ENCODE measurements around the gene VTI1B. TPM values are rescaled to one million over a fixed set of nuclear protein-coding genes. Genes with fewer than 3 reads are reported as not detected.

VTI1B gene
- total RNA-seq, 4 donors from 2014 or later = 78.5 to 104 (median 83.3) TPM

DNA sequence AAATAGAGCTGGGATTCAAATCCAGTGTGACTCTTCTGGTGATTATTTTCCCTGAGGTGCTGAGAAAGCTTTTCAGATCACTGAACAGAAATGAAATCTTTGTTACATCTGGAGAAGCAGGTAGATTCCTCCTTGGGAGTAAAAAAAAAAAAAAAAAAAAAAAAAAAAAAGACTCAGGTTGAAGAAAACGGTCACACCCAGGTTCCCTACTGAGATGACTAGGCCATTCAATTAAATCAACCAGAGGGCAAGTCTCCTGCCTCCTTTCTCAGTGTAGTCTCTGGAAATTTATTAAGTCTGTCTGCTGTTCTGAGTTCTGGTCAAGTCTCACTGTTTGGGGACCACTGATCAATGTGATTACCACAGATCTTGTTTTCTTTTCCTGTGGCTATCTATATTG, 30.7 kb downstream of the VTI1B start:
- intact Hi-C loops (cut with DNase I) = no loop called here
- DNase-seq (ENCODE audit: extremely low spot score) = no peak
- TF ChIP-seq POLR2A (IDR thresholded peaks at IDR 0.05; ENCODE audit: low read depth) = no peak
- TF ChIP-seq POLR2AphosphoS5 (IDR thresholded peaks at IDR 0.05) = no peak
- TF ChIP-seq, protein P1, sequence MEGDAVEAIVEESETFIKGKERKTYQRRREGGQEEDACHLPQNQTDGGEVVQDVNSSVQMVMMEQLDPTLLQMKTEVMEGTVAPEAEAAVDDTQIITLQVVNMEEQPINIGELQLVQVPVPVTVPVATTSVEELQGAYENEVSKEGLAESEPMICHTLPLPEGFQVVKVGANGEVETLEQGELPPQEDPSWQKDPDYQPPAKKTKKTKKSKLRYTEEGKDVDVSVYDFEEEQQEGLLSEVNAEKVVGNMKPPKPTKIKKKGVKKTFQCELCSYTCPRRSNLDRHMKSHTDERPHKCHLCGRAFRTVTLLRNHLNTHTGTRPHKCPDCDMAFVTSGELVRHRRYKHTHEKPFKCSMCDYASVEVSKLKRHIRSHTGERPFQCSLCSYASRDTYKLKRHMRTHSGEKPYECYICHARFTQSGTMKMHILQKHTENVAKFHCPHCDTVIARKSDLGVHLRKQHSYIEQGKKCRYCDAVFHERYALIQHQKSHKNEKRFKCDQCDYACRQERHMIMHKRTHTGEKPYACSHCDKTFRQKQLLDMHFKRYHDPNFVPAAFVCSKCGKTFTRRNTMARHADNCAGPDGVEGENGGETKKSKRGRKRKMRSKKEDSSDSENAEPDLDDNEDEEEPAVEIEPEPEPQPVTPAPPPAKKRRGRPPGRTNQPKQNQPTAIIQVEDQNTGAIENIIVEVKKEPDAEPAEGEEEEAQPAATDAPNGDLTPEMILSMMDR (IDR thresholded peaks at IDR 0.05) = no peak
- TF ChIP-seq EP300 (IDR thresholded peaks at IDR 0.05) = no peak
- WGBS = 82% methylated on average over 1 of the region's 1 CpG
- Histone ChIP-seq H3K4me3 (no peak overlapping the region), H3K27ac (replicated peaks in 1 of 4) (peak overlapping the region; percentile 66 to 73 (median 67)), H3K4me1 (peaks cover 0 to 19% (median 11%) of the 10 kb centered on the region in 4 donors), H3K27me3 (no peaks in the 10 kb centered on the region), H3K36me3 (peaks cover under 1 to 32% (median 26%) of the 10 kb centered on the region in 4 donors), H3K9me3 (no peaks in the 10 kb centered on the region)

DNA sequence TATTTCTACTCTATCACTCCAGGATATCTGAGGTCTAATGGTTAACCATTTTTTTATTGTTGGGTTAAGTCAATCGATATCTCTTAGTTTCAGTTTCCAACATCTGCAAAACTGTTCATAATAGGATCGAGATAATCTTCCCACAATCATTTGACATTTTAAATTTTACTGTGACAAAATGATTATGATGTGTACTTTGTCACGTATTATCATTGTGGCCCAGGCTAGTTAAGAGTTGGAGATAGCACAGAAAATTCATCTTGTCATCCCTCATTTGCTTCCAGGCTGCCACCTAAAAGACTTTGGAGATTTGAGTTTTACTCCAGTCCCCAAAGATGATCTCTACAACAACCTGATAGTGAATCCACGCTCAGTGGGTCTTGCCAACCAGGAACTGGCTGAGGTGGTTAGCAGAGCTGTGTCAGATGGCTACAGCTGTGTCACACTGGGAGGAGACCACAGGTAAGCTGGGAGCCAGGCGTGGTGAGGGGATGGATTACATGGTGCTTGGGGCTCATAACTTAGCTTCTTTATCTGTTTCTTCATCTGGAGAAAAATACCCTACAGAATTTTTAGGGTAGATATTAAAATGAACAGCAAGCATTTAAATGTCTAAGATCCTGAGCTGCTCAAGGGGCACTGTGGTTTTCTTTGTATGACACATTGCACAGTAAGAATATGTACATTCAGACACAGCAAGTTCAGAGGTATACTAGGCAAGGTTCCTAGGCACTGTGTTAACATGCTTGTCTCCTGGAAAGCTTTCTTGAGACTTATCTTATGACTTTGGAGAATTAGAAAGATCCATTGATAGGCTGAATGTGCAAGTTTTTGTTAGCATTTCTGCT, 32.3 kb downstream of the VTI1B start:
- 94% methylated on average over 5 of the region's 5 CpGs for WGBS
- Histone ChIP-seq H3K4me1 (peaks cover 0 to 22% (median 11%) of the 10 kb centered on the region in 4 donors), H3K9me3 (no peaks in the 10 kb centered on the region), H3K36me3 (peaks cover 0 to 16% (median 12%) of the 10 kb centered on the region in 4 donors), H3K27ac (replicated peaks in 1 of 4) (no peak overlapping the region), H3K27me3 (no peaks in the 10 kb centered on the region), H3K4me3 (no peak overlapping the region)
- TF ChIP-seq POLR2A (IDR thresholded peaks at IDR 0.05; ENCODE audit: low read depth) (no peak), EP300 (IDR thresholded peaks at IDR 0.05) (no peak), POLR2AphosphoS5 (IDR thresholded peaks at IDR 0.05) (no peak)
- TF ChIP-seq, protein P1 (IDR thresholded peaks at IDR 0.05) = no peak
- no peak for DNase-seq (ENCODE audit: extremely low spot score)
- intact Hi-C loops (cut with DNase I) = no loop called here

DNA sequence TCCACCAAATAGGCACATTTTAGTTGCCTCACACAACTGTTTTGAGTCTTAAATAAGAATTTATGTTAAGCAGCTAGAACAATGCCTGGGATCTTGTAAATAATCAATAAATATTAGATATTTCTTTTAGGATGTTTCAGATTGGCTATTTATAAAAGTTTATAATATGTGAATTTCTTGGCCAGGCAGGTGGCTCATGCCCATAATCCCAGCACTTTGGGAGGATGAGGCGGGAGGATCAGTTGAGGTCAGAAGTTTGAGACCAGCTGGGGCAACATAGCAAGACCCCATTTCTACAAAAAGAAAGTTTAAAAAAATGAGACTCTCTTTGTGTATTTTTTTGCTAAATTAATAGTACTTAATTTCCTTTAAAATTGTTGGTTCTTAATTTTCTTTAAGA, 33.0 kb downstream of the VTI1B start:
- TF ChIP-seq EP300 (IDR thresholded peaks at IDR 0.05) (no peak), POLR2AphosphoS5 (IDR thresholded peaks at IDR 0.05) (no peak), POLR2A (IDR thresholded peaks at IDR 0.05; ENCODE audit: low read depth) (no peak)
- TF ChIP-seq, protein P1 (IDR thresholded peaks at IDR 0.05) = no peak
- Histone ChIP-seq H3K9me3 (no peaks in the 10 kb centered on the region), H3K27ac (replicated peaks in 1 of 4) (no peak overlapping the region), H3K27me3 (no peaks in the 10 kb centered on the region), H3K4me1 (peaks cover 0 to 22% (median 11%) of the 10 kb centered on the region in 4 donors), H3K36me3 (peaks cover 0 to 10% (median 7%) of the 10 kb centered on the region in 4 donors), H3K4me3 (no peak overlapping the region)
- 100% methylated on average over 1 of the region's 1 CpG for WGBS
- DNase-seq (ENCODE audit: extremely low spot score) = no peak
- intact Hi-C loops (cut with DNase I) = no loop called here

DNA sequence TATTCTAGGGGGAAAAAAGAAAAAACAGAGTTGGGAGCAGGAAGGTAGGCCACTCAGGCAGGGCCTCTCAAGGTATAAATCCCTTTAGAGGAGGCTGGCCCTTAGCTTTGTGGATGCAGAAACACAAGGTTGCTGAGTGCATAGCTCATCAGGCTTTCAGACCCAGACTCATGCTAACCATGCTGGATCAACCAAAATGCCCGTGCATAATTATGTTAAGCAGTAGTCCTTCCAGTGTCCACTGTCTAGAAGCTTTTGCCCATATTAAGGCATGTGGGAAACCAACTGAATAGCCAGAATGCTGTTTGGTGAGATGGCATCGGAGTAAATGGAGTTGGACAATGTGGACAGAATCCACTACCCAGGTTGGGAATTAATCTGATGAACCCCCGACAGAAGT, 35.8 kb downstream of the VTI1B start:
- intact Hi-C loops (cut with DNase I) = no loop called here
- Histone ChIP-seq H3K4me1 (peaks cover 0 to 4% (median 0%) of the 10 kb centered on the region in 4 donors), H3K27ac (replicated peaks in 1 of 4) (no peak overlapping the region), H3K4me3 (no peak overlapping the region), H3K36me3 (no peaks in the 10 kb centered on the region), H3K27me3 (no peaks in the 10 kb centered on the region), H3K9me3 (no peaks in the 10 kb centered on the region)
- no peak for TF ChIP-seq POLR2AphosphoS5 (IDR thresholded peaks at IDR 0.05)
- DNase-seq (ENCODE audit: extremely low spot score) = no peak
- WGBS = 81% methylated on average over 3 of the region's 3 CpGs

DNA sequence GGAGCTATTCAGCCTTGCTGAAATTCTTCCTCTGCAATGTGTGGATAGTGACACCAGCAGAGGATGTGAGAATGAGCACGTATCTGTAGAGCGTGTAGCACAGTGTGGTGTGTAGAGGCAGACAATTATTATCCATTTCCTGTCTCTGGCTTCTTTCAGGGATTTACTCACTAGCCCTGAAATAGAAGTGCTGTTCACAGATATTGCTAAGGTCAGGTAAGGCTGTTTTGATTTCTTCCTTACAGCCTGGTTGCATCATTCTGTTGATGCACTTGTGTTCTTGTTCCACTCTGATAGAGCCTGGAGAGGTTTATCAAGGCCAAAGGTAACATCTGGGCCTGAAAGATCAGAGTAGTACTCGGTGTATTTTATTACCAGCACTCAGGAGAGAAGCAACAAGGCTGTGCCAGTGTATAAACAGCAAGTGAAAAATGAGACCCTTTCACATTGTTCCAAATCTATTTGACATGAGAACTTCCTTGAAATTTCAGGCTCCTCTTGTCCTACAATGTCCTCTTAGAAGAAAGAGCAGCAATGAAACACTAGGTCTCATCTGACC, 38.0 kb downstream of the VTI1B start:
- 77% methylated on average over 3 of the region's 3 CpGs for WGBS

More for the DNA sequence above, 38.0 kb downstream of the VTI1B start:
- Histone ChIP-seq H3K36me3 (no peaks in the 10 kb centered on the region), H3K9me3 (no peaks in the 10 kb centered on the region), H3K4me3 (no peak overlapping the region), H3K4me1 (peaks cover 0 to 4% (median 0%) of the 10 kb centered on the region in 4 donors), H3K27me3 (no peaks in the 10 kb centered on the region), H3K27ac (replicated peaks in 1 of 4) (no peak overlapping the region)
- no peak for DNase-seq (ENCODE audit: extremely low spot score)
- TF ChIP-seq POLR2AphosphoS5 (IDR thresholded peaks at IDR 0.05) (no peak), POLR2A (IDR thresholded peaks at IDR 0.05; ENCODE audit: low read depth) (no peak), EP300 (IDR thresholded peaks at IDR 0.05) (no peak)
- TF ChIP-seq, protein P1 (IDR thresholded peaks at IDR 0.05) = no peak
- intact Hi-C loops (cut with DNase I) = no loop called here

Data from esophagus muscularis mucosa (tissue), 4 donors.